Transverse colon (tissue), 3 donors: Measurements from ENCODE around the gene DIS3L.

ENCODE experiments used
- CTCF ChIP-seq, 5 experiments: fragments of 200-600 bp in 3 of 5; fragments of 450-650 bp in 2 of 5; sonication (generic) in 3 of 5; IDR thresholded peaks; 1 replicate in 2 of 5; 2 replicates in 3 of 5; pipeline ENCODE4 v1.5.1; 2016 to 2017; ENCODE audit warnings: antibody characterized with exemption in 5 of 5, inconsistent platforms in 3 of 5, mild to moderate bottlenecking in 2 of 5, moderate library complexity in 1 of 5
- POLR2A ChIP-seq: fragments of 450-650 bp; IDR thresholded peaks from one replicate; pipeline ENCODE4 v1.6.1; 2016; ENCODE audit warnings: antibody characterized with exemption, mild to moderate bottlenecking, moderate library complexity

GRCh38 chr15:66254089-66254950 is 39.0 kb upstream of the DIS3L start:
- TF ChIP-seq CTCF (IDR thresholded peaks at IDR 0.05) (no peak), POLR2A (no peak)
